ENCODE measurements around the gene PFKFB3. TPM values are rescaled to one million over a fixed set of nuclear protein-coding genes. Genes with fewer than 3 reads are reported as not detected.

PFKFB3 gene
- total and polyA plus RNA-seq, 10 donors = 6.3 to 227 (median 113) TPM

DNA sequence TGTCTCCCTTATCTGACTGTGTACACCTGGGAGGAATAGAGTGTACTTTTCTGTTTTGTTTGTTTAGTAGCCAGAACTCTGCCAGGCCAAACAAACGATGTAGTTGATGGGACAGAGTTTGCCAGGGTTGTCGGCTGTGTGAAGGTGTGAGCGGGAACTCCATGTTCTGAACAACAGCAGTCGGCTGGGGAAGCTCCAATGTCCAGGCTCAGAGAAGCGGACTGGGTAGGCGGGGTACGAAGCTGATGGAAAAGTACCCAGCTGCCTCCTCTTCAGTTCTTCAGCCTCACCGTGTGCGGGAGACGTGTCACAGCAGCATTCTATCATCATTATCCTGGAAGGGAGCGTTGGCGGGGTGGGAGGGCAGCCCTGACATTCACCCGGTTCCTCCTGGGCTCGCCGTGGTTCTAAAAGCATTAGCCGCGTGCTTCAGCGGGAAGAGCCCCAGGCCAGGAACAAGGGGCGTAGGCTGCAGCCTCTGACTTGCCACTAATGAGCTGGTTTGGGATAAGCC is 52.9 kb downstream of the PFKFB3 start:
- Histone ChIP-seq H3K36me3 (peaks cover 0 to 19% (median 0%) of the 10 kb centered on the region in 6 donors), H3K9me3 (peaks cover 0 to under 1% (median 0%) of the 10 kb centered on the region in 8 donors), H3K4me1 (peaks cover 0 to 9% (median 0%) of the 10 kb centered on the region in 6 donors), H3K4me3 (no peak overlapping the region), H3K27ac (no peak overlapping the region), H3K27me3 (replicated peaks in 1 of 7) (no peaks in the 10 kb centered on the region)
- intact Hi-C loops (cut with DNase I; ENCODE audit: low total_unique reads) = no loop called here
- TF ChIP-seq POLR2AphosphoS5 (IDR thresholded peaks at IDR 0.05) (no peak), POLR2A (IDR thresholded peaks at IDR 0.05) (no peak)
- TF ChIP-seq, protein P1, sequence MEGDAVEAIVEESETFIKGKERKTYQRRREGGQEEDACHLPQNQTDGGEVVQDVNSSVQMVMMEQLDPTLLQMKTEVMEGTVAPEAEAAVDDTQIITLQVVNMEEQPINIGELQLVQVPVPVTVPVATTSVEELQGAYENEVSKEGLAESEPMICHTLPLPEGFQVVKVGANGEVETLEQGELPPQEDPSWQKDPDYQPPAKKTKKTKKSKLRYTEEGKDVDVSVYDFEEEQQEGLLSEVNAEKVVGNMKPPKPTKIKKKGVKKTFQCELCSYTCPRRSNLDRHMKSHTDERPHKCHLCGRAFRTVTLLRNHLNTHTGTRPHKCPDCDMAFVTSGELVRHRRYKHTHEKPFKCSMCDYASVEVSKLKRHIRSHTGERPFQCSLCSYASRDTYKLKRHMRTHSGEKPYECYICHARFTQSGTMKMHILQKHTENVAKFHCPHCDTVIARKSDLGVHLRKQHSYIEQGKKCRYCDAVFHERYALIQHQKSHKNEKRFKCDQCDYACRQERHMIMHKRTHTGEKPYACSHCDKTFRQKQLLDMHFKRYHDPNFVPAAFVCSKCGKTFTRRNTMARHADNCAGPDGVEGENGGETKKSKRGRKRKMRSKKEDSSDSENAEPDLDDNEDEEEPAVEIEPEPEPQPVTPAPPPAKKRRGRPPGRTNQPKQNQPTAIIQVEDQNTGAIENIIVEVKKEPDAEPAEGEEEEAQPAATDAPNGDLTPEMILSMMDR (IDR thresholded peaks at IDR 0.05 in 8 of 11, conservative IDR thresholded peaks at IDR 0.05 in 3 of 11) = no peak
- 87 to 94% (median 92%) methylated on average over 18 to 19 of the region's 19 CpGs for WGBS, 5 donors
- DNase-seq = no peak

DNA sequence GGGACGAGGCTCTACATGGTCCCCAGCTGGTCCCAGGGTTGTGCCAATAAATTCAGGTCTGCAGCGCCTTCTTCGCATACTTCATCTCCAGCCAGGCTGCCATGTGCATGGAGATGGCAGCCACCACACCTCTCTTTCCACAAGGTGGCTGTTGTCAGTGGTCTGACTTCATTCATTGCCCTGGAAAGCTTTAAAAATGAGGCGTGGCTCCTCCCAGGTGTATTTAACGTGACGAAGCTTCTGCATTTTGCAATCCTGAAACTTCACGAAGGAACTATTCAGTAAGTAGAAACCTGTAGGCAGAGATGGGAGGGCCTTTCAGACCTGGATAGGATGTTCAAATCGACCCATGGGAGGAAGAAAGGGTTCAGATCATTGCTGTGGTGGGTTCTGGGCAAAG is 53.7 kb downstream of the PFKFB3 start:
- TF ChIP-seq, protein P1 (IDR thresholded peaks at IDR 0.05 in 8 of 11, conservative IDR thresholded peaks at IDR 0.05 in 3 of 11) = no peak
- TF ChIP-seq POLR2AphosphoS5 (IDR thresholded peaks at IDR 0.05) (no peak), POLR2A (IDR thresholded peaks at IDR 0.05) (no peak)
- Histone ChIP-seq H3K27me3 (replicated peaks in 1 of 7) (no peaks in the 10 kb centered on the region), H3K4me1 (peaks cover 0 to 9% (median 0%) of the 10 kb centered on the region in 6 donors), H3K4me3 (no peak overlapping the region), H3K9me3 (peaks cover 0 to 8% (median 0%) of the 10 kb centered on the region in 8 donors), H3K27ac (no peak overlapping the region), H3K36me3 (peaks cover 0 to 19% (median 0%) of the 10 kb centered on the region in 6 donors)
- intact Hi-C loops (cut with DNase I; ENCODE audit: low total_unique reads) = no loop called here
- 84 to 94% (median 86%) methylated on average over 8 of the region's 8 CpGs for WGBS, 5 donors
- DNase-seq = no peak

DNA sequence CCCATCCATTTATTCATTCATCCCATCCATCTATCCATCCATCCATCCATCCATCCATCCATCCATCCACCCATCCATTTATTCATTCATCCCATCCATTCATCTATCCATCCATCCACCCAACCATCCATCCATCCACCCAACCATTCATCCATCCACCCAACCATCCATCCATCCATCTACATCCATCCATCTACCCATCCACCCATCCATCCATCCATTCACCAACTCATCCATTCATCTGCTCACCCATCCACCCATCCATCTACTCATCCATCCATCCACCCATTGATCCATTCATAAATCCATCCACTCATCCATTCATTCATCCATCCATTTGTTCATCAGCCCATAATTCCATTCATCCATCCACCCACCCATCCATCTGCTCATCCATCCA is 56.4 kb downstream of the PFKFB3 start:
- Histone ChIP-seq H3K4me3 (no peak overlapping the region), H3K9me3 (peaks cover 0 to 8% (median 0%) of the 10 kb centered on the region in 8 donors), H3K36me3 (peaks cover 0 to 19% (median 0%) of the 10 kb centered on the region in 6 donors), H3K27me3 (replicated peaks in 1 of 7) (no peaks in the 10 kb centered on the region), H3K27ac (no peak overlapping the region), H3K4me1 (peaks cover 0 to 7% (median 0%) of the 10 kb centered on the region in 6 donors)
- no peak for DNase-seq
- TF ChIP-seq, protein P1 (IDR thresholded peaks at IDR 0.05 in 8 of 11, conservative IDR thresholded peaks at IDR 0.05 in 3 of 11) = no peak
- no peak for TF ChIP-seq POLR2AphosphoS5 (IDR thresholded peaks at IDR 0.05)
- intact Hi-C loops (cut with DNase I; ENCODE audit: low total_unique reads) = no loop called here

DNA sequence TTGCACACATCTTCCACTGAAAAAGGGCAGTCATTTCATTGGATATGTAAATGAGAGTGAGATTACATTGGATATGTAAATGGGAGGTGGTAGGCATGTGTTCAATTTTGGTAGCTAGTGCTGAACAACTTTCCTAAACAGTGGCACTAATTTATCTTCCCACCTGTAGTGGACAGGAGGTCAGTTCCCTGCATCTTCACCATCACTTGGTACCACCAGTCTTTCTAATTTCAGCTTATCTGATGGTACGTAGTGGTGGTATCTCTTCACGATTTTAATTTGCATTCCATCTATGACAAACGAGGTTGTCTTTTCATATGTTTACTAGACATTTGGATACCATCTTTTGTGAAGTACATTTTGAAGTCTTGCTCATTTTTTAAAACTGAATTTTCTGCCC is 58.1 kb downstream of the PFKFB3 start:
- TF ChIP-seq, protein P1 (IDR thresholded peaks at IDR 0.05 in 8 of 11, conservative IDR thresholded peaks at IDR 0.05 in 3 of 11) = no peak
- no peak for TF ChIP-seq POLR2AphosphoS5 (IDR thresholded peaks at IDR 0.05)
- no peak for TF ChIP-seq POLR2A (IDR thresholded peaks at IDR 0.05)

More for the DNA sequence above, 58.1 kb downstream of the PFKFB3 start:
- no peak for DNase-seq
- WGBS, 5 donors = 89 to 95% (median 92%) methylated on average over 3 of the region's 3 CpGs
- Histone ChIP-seq H3K27me3 (replicated peaks in 1 of 7) (no peaks in the 10 kb centered on the region), H3K27ac (no peak overlapping the region), H3K4me3 (no peak overlapping the region), H3K4me1 (no peaks in the 10 kb centered on the region), H3K9me3 (peaks cover 0 to 8% (median 0%) of the 10 kb centered on the region in 8 donors), H3K36me3 (peaks cover 0 to 10% (median 0%) of the 10 kb centered on the region in 6 donors)
- intact Hi-C loops (cut with DNase I; ENCODE audit: low total_unique reads) = no loop called here

Measured in spleen (tissue), 11 donors.